Gastrocnemius medialis (tissue), 4 donors: ENCODE data around the gene ZMIZ2. TPM values are rescaled to one million over a fixed set of nuclear protein-coding genes. Genes with fewer than 3 reads are reported as not detected.

Experiments
- ATAC-seq, 2 donors: fragments of 150-250 bp; one replicate each; pipeline ENCODE4 v1.9.1; 2016
- DNase-seq, 2 donors: peaks; one replicate each; pipeline ENCODE4 v3.0.0-alpha.2; 2019
- H3K27ac ChIP-seq, 4 donors: fragments of 200-600 bp; sonication (generic); 1 replicate in 1 of 4; 2 replicates in 3 of 4; pipeline ENCODE4 v1.5.1; 2016 to 2018; ENCODE audit warnings: mild to moderate bottlenecking in 2 of 4, moderate library complexity in 1 of 4
- H3K27me3 ChIP-seq, 3 donors: fragments of 200-600 bp; sonication (generic) in 2 of 3; 1 replicate in 1 of 3; 2 replicates in 2 of 3; pipeline versions ENCODE4 v1.5.1 to v1.6.0; 2016 to 2019; ENCODE audit warnings: mild to moderate bottlenecking in 1 of 3, moderate library complexity in 1 of 3
- H3K36me3 ChIP-seq, 2 donors: fragments of 200-600 bp; sonication (generic) in 1 of 2; one replicate each; pipeline ENCODE4 v1.5.1; 2017 to 2018
- H3K4me1 ChIP-seq, 2 donors: fragments of 200-600 bp; sonication (generic) in 1 of 2; one replicate each; pipeline ENCODE4 v1.5.1; 2016 to 2017; ENCODE audit warnings: mild to moderate bottlenecking in 2 of 2
- H3K4me3 ChIP-seq, 4 donors: fragments of 200-600 bp; sonication (generic) in 3 of 4; 1 replicate in 1 of 4; 2 replicates in 3 of 4; pipeline ENCODE4 v1.5.1; 2016 to 2019; ENCODE audit warnings: mild to moderate bottlenecking in 2 of 4
- H3K9me3 ChIP-seq, 3 donors: fragments of 200-600 bp; sonication (generic) in 2 of 3; 1 replicate in 1 of 3; 2 replicates in 2 of 3; pipeline ENCODE4 v1.5.1; 2016 to 2019
- CTCF ChIP-seq, 5 experiments: fragments of 450-650 bp in 3 of 5; fragments of 200-600 bp in 2 of 5; sonication (generic) in 2 of 5; IDR thresholded peaks in 4 of 5; conservative IDR thresholded peaks in 1 of 5; 1 replicate in 4 of 5; 2 replicates in 1 of 5; pipeline ENCODE4 v1.5.1; 2016 to 2019; ENCODE audit warnings: antibody characterized with exemption in 5 of 5, mild to moderate bottlenecking in 3 of 5, moderate library complexity in 3 of 5
- POLR2A ChIP-seq, 2 donors: fragments of 450-650 bp; IDR thresholded peaks; one replicate each; pipeline ENCODE4 v1.6.1; 2017; ENCODE audit warnings: antibody characterized with exemption in 2 of 2, mild to moderate bottlenecking in 2 of 2, moderate library complexity in 2 of 2
- in situ Hi-C, 4 donors: fragments of 200-750 bp; cut with MboI; loops; one replicate each; pipeline versions ENCODE4 v1.15.0 to v1.8.0; 2017; ENCODE audit warnings: low sequenced_read_pairs in 4 of 4
- intact Hi-C: fragments of 100-400 bp; cut with DNase I; formaldehyde crosslinking; loops from one replicate; pipeline ENCODE4 v1.15.1; 2023; ENCODE audit warnings: low total_unique reads
- total RNA-seq, 4 donors: library from RNA; depleted of rRNA; stranded (reverse); fragments of >200 nt; gene quantifications; one replicate each; pipeline versions ENCODE4 v1.1.0 to v1.2.3, GENCODE V29; 2016

The ZMIZ2 gene
- total RNA-seq, 4 donors from 2014 or later: 10.7 to 19.8 (median 14.0) TPM

DNA sequence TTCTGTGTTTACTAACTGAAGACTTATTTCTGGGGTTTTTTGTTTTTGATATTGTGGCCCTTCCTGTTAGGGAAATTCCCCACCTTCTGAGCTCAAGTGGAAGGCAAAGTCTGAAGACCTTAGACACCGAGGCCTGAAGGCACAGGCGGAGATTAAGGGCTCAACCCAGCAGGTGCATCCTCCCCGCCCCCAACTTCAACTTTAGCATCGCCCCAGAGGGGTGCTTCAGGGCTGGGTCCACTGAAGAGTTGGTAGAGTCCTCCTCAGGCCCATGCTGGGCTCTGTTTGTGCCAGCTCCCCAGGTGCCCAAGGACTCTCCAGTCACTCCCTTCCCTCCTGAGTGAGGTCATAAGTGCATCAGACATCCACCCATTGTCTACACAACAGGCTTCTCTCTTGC is 38.4 kb downstream of the ZMIZ2 start:
- intact Hi-C loops (no loop called here), in situ Hi-C loops (no loop called here)
- no peaks in the 10 kb centered on the region for H3K9me3 ChIP-seq
- no peaks in the 10 kb centered on the region for H3K36me3 ChIP-seq
- no peaks in the 10 kb centered on the region for H3K27me3 ChIP-seq
- DNase-seq (no peak), ATAC-seq (no peak)
- no peaks in the 10 kb centered on the region for H3K4me1 ChIP-seq
- H3K27ac ChIP-seq: no peak overlapping the region
- no peak overlapping the region for H3K4me3 ChIP-seq
- TF ChIP-seq CTCF (IDR thresholded peaks at IDR 0.05 in 4 of 5, conservative IDR thresholded peaks at IDR 0.05 in 1 of 5) (no peak), POLR2A (IDR thresholded peaks at IDR 0.05) (no peak)

DNA sequence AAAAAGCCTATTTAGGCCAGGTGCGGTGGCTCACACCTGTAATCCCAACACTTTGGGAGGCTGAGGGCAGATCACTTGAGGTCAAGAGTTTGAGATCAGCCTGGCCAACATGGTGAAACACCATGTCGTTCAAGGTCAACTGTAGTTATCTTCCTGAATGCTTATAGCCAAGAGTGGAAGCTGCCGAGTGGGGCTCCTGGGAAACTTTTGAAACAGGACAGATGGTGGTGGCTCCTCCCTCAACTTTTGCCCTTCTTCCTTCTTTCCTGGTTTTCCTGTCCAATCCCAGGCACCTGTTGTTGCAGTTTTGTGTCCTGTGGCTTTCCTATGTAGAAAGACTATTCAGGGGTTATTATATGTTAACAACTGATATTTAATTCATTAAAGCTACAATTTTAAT is 39.1 kb downstream of the ZMIZ2 start:
- in situ Hi-C loops: no loop called here

GRCh38 chr7:44789990-44790389 is 41.3 kb downstream of the ZMIZ2 start:
- no peaks in the 10 kb centered on the region for H3K4me1 ChIP-seq
- H3K9me3 ChIP-seq: no peaks in the 10 kb centered on the region
- no peaks in the 10 kb centered on the region for H3K36me3 ChIP-seq
- in situ Hi-C loops (no loop called here), intact Hi-C loops (no loop called here)
- DNase-seq (no peak), ATAC-seq (no peak)
- H3K4me3 ChIP-seq: no peak overlapping the region
- H3K27ac ChIP-seq: no peak overlapping the region
- no peak for TF ChIP-seq POLR2A (IDR thresholded peaks at IDR 0.05)
- no peak for TF ChIP-seq CTCF (IDR thresholded peaks at IDR 0.05 in 4 of 5, conservative IDR thresholded peaks at IDR 0.05 in 1 of 5)
- no peaks in the 10 kb centered on the region for H3K27me3 ChIP-seq

More for the DNA sequence above, 39.1 kb downstream of the ZMIZ2 start:
- intact Hi-C loops: no loop called here
- Histone ChIP-seq H3K27ac (no peak overlapping the region), H3K36me3 (no peaks in the 10 kb centered on the region), H3K4me3 (no peak overlapping the region), H3K27me3 (no peaks in the 10 kb centered on the region), H3K4me1 (no peaks in the 10 kb centered on the region), H3K9me3 (no peaks in the 10 kb centered on the region)
- DNase-seq: no peak
- ATAC-seq: no peak
- TF ChIP-seq CTCF (IDR thresholded peaks at IDR 0.05 in 4 of 5, conservative IDR thresholded peaks at IDR 0.05 in 1 of 5) (no peak), POLR2A (IDR thresholded peaks at IDR 0.05) (no peak)

DNA sequence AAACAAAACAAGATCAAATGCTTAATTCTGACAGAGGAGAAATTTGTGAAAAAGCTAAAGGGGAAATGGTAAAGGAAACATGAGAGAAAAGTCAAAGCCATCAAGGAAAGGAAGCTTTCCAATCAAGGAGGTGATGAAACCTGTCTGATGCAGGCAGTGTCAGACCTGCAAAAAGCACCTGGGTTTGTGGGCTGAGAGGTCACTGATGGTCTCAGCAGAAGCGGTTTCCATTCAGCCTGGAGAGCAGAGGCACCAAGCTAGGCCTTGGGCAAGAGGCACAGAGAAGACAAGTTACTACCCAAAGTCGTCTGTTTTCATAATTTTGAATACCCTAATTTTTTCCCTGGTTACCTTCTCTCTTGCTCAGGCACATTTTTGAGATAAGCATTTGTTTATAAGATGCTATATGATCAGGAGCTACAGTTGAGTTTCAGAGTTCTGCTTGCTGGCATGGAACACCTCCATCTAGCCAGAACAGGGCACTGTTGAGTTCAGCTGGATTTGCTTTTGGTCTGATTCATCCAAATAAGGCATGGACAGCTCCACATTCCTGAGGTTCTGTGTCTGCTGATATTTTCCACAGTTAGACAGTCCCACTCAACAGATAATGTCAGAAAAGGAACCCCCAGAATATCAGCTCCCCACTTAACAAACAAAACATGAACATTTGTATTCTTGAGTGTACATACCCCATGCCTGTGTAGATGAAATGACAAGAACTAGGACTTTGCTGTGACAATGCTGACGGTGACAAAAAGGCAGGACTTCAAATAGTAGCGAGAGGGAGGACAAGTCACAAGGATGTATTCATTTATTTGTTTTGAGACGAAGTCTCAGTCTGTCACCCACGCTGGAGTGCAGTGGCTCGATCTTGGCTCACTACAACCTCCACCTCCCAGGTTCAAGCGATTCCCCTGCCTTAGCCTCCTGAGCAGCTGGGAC is 42.9 kb downstream of the ZMIZ2 start:
- H3K9me3 ChIP-seq: no peaks in the 10 kb centered on the region
- intact Hi-C loops: no loop called here
- ATAC-seq (no peak), DNase-seq (no peak)
- no peaks in the 10 kb centered on the region for H3K27me3 ChIP-seq
- in situ Hi-C loops: no loop called here
- no peaks in the 10 kb centered on the region for H3K36me3 ChIP-seq
- H3K4me1 ChIP-seq: peaks cover 0 to 7% of the 10 kb centered on the region in 2 donors
- H3K27ac ChIP-seq: no peak overlapping the region
- TF ChIP-seq POLR2A (IDR thresholded peaks at IDR 0.05): no peak
- no peak for TF ChIP-seq CTCF (IDR thresholded peaks at IDR 0.05 in 4 of 5, conservative IDR thresholded peaks at IDR 0.05 in 1 of 5)
- no peak overlapping the region for H3K4me3 ChIP-seq
